Ishikawa (cell line): ENCODE measurements around the gene SGCD.

Source experiments
- EGR1 ChIP-seq: IDR thresholded peaks from 2 replicates; pipeline ENCODE4 v1.6.1; 2012
- EP300 ChIP-seq: IDR thresholded peaks from 2 replicates; pipeline ENCODE4 v1.6.1; 2012; ENCODE audit warnings: borderline replicate concordance
- FOXM1 ChIP-seq: IDR thresholded peaks from 2 replicates; pipeline ENCODE4 v1.6.1; 2012; ENCODE audit warnings: low read depth, borderline replicate concordance
- RAD21 ChIP-seq: IDR thresholded peaks from 2 replicates; pipeline ENCODE4 v1.6.1; 2012; ENCODE audit warnings: low read depth
- TAF1 ChIP-seq: IDR thresholded peaks from 2 replicates; pipeline ENCODE4 v1.6.1; 2012; ENCODE audit warnings: low read depth, mild to moderate bottlenecking
- YY1 ChIP-seq: IDR thresholded peaks from 2 replicates; pipeline ENCODE4 v1.6.1; 2012; ENCODE audit warnings: low read depth
- TF ChIP-seq, protein P1 (sequence below): IDR thresholded peaks from 2 replicates; pipeline ENCODE4 v1.6.1; 2012

DNA sequence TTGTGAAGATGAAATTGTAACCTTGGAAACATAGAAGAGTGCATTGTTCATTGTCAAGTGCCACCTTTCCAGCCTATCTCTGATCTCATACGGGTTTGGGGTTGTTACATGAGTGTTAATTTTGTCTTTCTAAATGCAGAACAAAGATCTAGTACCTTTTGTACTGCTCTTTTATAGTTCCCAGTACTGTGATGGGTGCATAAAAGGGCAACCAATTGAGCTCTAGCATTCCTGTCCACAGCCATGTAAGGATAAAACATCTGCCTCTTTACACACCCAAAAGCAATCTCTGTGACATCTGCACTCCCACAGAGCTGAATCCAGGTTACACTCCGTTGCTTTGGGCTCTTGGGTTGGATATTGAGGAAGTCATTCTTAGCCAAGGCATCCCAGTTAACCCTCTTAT is 255.2 kb downstream of the SGCD start:
- TF ChIP-seq RAD21 = no peak
- TF ChIP-seq EGR1 = no peak
- TF ChIP-seq, protein P1, sequence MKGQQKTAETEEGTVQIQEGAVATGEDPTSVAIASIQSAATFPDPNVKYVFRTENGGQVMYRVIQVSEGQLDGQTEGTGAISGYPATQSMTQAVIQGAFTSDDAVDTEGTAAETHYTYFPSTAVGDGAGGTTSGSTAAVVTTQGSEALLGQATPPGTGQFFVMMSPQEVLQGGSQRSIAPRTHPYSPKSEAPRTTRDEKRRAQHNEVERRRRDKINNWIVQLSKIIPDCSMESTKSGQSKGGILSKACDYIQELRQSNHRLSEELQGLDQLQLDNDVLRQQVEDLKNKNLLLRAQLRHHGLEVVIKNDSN = no peak
- no peak for TF ChIP-seq YY1
- no peak for TF ChIP-seq FOXM1
- TF ChIP-seq TAF1 = no peak
- TF ChIP-seq EP300 = no peak
